Kidney epithelial cell (primary cell): Measurements from ENCODE around the gene VPREB3. TPM values are rescaled to one million over a fixed set of nuclear protein-coding genes. Genes with fewer than 3 reads are reported as not detected.

Experiments used
- DNase-seq: peaks from one replicate; pipeline ENCODE4 v3.0.0-alpha.2; 2010; ENCODE audit warnings: low read depth
- H3K27me3 ChIP-seq: 2 replicates; pipeline ENCODE4 v1.6.0; 2011; ENCODE audit warnings: low read length; ENCODE audit not compliant: control insufficient read depth, insufficient read depth
- H3K36me3 ChIP-seq: 2 replicates; pipeline ENCODE4 v1.5.1; 2011; ENCODE audit warnings: low read length; ENCODE audit not compliant: control insufficient read depth, insufficient read depth
- H3K4me3 ChIP-seq: 2 replicates; pipeline ENCODE4 v1.5.1; 2011; ENCODE audit warnings: low read depth, mild to moderate bottlenecking, control low read depth, low read length
- total RNA-seq: library from RNA; depleted of rRNA; stranded (reverse); fragments of >200 nt; gene quantifications from 2 replicates; pipeline ENCODE4 v1.2.3, GENCODE V29; 2015
- TF ChIP-seq, protein P1 (sequence below): IDR thresholded peaks from 2 replicates; pipeline ENCODE4 v1.5.1; 2011; ENCODE audit warnings: mild to moderate bottlenecking, moderate library complexity, low read length, control low read depth, inconsistent platforms; ENCODE audit not compliant: insufficient read depth, poor library complexity, severe bottlenecking

VPREB3 gene
- total RNA-seq, 1 donor from 2014 or later, result not detected

DNA sequence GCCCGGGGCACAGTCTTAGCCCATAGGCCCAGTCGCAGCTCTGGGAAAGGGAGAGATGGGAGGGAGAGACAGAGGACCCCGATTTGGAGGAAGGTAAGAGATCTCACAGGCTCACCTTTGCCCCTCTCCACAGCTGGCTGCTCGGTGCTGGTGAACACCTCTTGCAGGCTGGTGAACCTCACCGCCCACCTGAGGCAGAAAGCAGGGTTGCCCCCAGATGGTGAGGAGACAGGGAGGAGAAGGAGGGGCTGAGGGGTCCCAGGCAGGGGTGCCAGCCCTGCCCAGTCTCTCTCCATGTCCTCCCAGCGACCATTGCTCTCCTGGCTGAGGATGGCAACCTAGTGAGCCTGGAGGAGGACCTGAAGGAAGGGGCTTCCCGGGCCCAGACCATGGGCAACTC lies 9.7 kb upstream of the VPREB3 start:
- H3K36me3 ChIP-seq, result peaks cover 1% of the 10 kb centered on the region
- no peak for DNase-seq
- H3K4me3 ChIP-seq, result no peak overlapping the region
- no peaks in the 10 kb centered on the region for H3K27me3 ChIP-seq
- TF ChIP-seq, protein P1, sequence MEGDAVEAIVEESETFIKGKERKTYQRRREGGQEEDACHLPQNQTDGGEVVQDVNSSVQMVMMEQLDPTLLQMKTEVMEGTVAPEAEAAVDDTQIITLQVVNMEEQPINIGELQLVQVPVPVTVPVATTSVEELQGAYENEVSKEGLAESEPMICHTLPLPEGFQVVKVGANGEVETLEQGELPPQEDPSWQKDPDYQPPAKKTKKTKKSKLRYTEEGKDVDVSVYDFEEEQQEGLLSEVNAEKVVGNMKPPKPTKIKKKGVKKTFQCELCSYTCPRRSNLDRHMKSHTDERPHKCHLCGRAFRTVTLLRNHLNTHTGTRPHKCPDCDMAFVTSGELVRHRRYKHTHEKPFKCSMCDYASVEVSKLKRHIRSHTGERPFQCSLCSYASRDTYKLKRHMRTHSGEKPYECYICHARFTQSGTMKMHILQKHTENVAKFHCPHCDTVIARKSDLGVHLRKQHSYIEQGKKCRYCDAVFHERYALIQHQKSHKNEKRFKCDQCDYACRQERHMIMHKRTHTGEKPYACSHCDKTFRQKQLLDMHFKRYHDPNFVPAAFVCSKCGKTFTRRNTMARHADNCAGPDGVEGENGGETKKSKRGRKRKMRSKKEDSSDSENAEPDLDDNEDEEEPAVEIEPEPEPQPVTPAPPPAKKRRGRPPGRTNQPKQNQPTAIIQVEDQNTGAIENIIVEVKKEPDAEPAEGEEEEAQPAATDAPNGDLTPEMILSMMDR, result no peak

DNA sequence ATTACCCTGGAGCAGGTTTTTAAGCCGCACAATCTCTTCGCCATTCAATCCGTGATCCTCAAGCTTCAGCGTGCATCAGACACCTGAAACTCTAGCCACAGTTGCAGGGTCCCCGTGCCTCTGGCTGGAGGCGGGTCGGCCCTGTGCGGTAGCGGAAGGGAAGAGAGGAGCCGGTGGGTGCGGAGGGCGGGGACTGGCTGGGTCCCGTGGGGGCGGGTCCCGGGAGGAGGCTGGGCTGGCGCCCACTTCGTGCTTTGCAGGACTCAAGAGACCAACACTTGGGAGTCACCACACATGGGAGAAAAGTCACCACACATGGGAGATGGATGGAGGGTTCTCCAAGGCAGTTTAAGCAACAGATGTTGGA lies 9.3 kb upstream of the VPREB3 start:
- TF ChIP-seq, protein P1, result no peak
- Histone ChIP-seq H3K36me3 (peaks cover 1% of the 10 kb centered on the region), H3K4me3 (no peak overlapping the region), H3K27me3 (no peaks in the 10 kb centered on the region)
- DNase-seq, result no peak

DNA sequence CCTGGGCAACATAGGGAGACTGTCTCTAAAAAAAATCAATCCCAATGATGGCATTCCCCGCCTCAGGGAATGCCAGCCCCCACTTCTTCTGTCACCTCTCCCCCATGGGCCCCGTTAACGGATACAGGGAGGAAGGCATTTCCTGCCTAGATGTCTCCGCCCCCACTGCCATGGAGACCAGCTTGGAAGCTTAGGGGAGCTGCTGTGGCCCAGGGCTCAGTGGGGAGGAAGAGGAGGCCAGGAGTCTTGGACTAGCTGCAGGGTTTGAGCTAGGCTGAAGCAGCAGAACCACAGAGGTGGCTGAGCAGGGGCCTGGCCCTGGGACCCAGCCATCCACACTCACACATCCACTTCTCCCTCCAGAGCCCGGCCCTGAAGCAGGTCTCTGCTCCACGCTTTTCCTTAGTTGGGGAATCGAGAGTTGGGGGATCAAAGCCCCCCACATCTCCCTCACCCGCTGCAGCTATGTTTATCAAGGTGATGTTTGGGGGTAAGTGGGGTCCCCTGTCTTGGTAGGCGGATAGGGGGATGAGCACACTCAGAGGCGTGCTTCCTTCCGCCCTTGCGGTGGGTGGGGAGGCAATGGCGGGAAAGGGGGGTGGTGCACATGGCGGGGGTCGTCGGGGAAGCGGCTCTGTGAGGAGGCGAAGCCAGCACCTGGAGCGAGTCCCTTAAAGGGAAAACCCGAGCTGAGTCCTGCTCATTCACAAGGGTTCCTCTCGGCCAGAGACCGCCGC lies 8.8 kb upstream of the VPREB3 start, which contains the start of gene C22orf15:
C22orf15 (plus strand) TSS at position 149 of the 737 bp plus-strand sequence; CDS start at position 466, 317 bp downstream.
- TF ChIP-seq, protein P1, result no peak
- Histone ChIP-seq H3K36me3 (peaks cover 1% of the 10 kb centered on the region), H3K4me3 (no peak within 1 kb of the TSS), H3K27me3 (no peaks in the 10 kb centered on the region)
- no peak for DNase-seq

DNA sequence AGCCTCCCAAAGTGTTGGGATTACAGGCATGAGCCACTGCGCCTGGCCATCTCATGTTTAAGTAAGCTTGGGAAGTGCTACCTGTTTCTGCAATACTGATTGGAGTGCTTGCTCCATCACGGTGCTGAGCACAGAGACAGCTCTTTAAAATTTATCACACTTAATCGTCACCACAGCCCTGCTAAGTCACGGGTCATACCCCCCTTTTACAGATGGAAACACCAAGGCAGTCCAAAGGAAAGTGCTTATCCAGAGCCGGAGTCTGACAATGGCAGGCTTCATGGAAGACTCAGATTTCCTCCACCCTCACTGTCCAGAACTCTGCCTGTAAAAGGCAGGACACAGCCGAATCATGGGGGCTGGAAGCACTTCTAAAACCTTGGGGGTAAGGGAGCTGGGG lies 5.8 kb upstream of the VPREB3 start:
- TF ChIP-seq, protein P1, result no peak
- no peaks in the 10 kb centered on the region for H3K27me3 ChIP-seq
- DNase-seq, result no peak
- no peak overlapping the region for H3K4me3 ChIP-seq
- peaks cover 1% of the 10 kb centered on the region for H3K36me3 ChIP-seq

DNA sequence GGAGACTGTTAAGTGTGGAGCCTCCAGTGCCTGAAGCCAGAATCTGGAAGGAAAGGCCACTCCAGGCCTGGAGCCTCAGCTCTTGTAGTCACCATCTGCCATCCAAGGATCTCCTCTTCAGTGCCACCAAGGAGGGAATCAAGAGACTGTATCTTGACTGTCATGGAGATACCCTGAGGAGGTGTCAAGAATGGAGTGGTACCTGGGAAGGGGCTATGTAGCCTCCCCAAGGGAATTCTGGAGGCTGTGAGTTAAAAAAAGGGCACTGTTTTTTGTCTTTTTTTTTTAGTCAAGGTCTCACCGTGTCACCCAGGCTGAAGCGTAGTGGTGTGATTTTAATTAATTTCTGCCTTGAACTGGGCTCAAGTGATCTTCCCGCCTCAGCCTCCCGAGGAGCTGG lies 5.3 kb upstream of the VPREB3 start:
- H3K27me3 ChIP-seq, result no peaks in the 10 kb centered on the region
- TF ChIP-seq, protein P1, result no peak
- no peak overlapping the region for H3K4me3 ChIP-seq
- no peak for DNase-seq
- peaks cover 1% of the 10 kb centered on the region for H3K36me3 ChIP-seq

DNA sequence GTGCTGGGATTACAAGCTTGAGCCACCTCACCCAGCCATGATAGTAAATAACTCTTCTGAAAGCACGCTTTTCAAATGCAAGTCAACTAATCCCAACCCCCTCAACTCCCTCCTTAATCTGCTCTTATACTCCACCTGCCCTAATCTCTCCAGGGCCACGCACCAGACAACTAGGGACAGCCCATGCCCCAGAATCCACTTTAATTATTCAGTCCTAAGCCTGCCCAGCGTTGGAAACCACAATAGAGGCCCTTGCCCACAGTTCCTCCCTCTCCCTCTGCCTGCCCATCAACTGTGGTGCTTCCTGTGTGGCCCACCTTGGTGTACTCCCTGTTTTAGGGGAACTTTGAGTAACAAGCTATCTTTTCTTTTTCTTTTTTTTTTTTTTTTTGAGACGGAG lies 2.7 kb upstream of the VPREB3 start:
- no peak for DNase-seq
- TF ChIP-seq, protein P1, result no peak

More for the DNA sequence above, 2.7 kb upstream of the VPREB3 start:
- H3K27me3 ChIP-seq, result no peaks in the 10 kb centered on the region
- H3K36me3 ChIP-seq, result no peaks in the 10 kb centered on the region
- H3K4me3 ChIP-seq, result no peak overlapping the region
